Endothelial cell of umbilical vein (primary cell): Measurements from ENCODE around the gene FCRL2. TPM values are rescaled to one million over a fixed set of nuclear protein-coding genes. Genes with fewer than 3 reads are reported as not detected.

Experiments
- BruUV-seq: library from RNA; stranded (reverse); fragments of 400-500 nt; replicated peaks from 2 replicates; lab custom pipeline; 2021; lab: Mats Ljungman, UMichigan
- CTCF ChIA-PET: fragments of 300-600, 350-600 bp; sonication (Branson Sonifier 250); formaldehyde crosslinking; loops from one replicate; lab custom pipeline; 2021; ENCODE audit warnings: antibody characterized with exemption, inconsistent platforms; lab: Charles Lee
- POLR2A ChIA-PET: fragments of 300-600, 350-600 bp; sonication (Branson Sonifier 250); formaldehyde crosslinking; loops from one replicate; lab custom pipeline; 2021; ENCODE audit warnings: antibody characterized with exemption, inconsistent platforms; lab: Charles Lee
- DNase-seq: peaks from one replicate; pipeline ENCODE4 v3.0.0-alpha.2; 2011; ENCODE audit warnings: low read depth, low spot score
- FAIRE-seq: peaks from 2 replicates; lab custom pipeline; 2011; peaks lifted over from hg19 to GRCh38; lab: Jason Lieb, UNC
- H2AFZ ChIP-seq: 2 replicates; pipeline ENCODE4 v1.6.0; 2012; ENCODE audit warnings: low read depth, low read length, control low read depth, inconsistent platforms
- H3K27ac ChIP-seq: 2 replicates; pipeline ENCODE4 v1.5.1; 2011; ENCODE audit warnings: low read depth, mild to moderate bottlenecking, control low read depth, low read length, moderate library complexity; ENCODE audit not compliant: insufficient read depth
- H3K27me3 ChIP-seq, 2 experiments: 2 replicates each; pipeline versions ENCODE4 v1.6.0 to v1.6.1; 2011; ENCODE audit warnings: low read length in 2 of 2, mixed read lengths in 1 of 2; ENCODE audit not compliant: control insufficient read depth in 2 of 2, insufficient read depth in 2 of 2
- H3K36me3 ChIP-seq, 2 experiments: 2 replicates in 1 of 2; 3 replicates in 1 of 2; pipeline ENCODE4 v1.5.1; 2011; ENCODE audit warnings: low read length in 2 of 2, mild to moderate bottlenecking in 1 of 2, moderate library complexity in 1 of 2; ENCODE audit not compliant: control insufficient read depth in 2 of 2, insufficient read depth in 2 of 2; ENCODE audit errors: extremely low read depth in 1 of 2
- H3K4me1 ChIP-seq: 3 replicates; pipeline ENCODE4 v1.5.1; 2011; ENCODE audit warnings: mild to moderate bottlenecking, low read length; ENCODE audit not compliant: control insufficient read depth, insufficient read depth; ENCODE audit errors: extremely low read depth
- H3K4me2 ChIP-seq: 2 replicates; pipeline ENCODE4 v1.6.1; 2011; ENCODE audit warnings: low read length, control low read depth, mixed read lengths; ENCODE audit not compliant: insufficient read depth
- H3K4me3 ChIP-seq, 3 experiments: fragments of 200-600 bp in 1 of 3; sonication (generic), shearing (Covaris generic) in 1 of 3; replicated peaks in 1 of 3; 2 replicates each; pipeline ENCODE4 v1.5.1; 2011 to 2016; ENCODE audit warnings: control low read depth in 3 of 3, low read length in 3 of 3, mild to moderate bottlenecking in 2 of 3, inconsistent platforms in 1 of 3, low read depth in 1 of 3, moderate library complexity in 1 of 3; ENCODE audit not compliant: insufficient read depth in 1 of 3
- H3K79me2 ChIP-seq: 2 replicates; pipeline ENCODE4 v1.6.0; 2012; ENCODE audit warnings: low read length, inconsistent platforms; ENCODE audit not compliant: control insufficient read depth, insufficient read depth
- H3K9ac ChIP-seq: replicated peaks from 2 replicates; pipeline ENCODE3; 2011; ENCODE audit warnings: low read length, control low read depth; ENCODE audit not compliant: insufficient read depth; ENCODE audit errors: extremely low read depth
- H3K9me1 ChIP-seq: replicated peaks from 3 replicates; pipeline ENCODE4 v1.6.0; 2011; ENCODE audit warnings: mild to moderate bottlenecking, low read length; ENCODE audit not compliant: control insufficient read depth, insufficient read depth; ENCODE audit errors: extremely low read depth
- H3K9me3 ChIP-seq: replicated peaks from 2 replicates; pipeline ENCODE4 v1.5.1; 2012; ENCODE audit warnings: low read length, inconsistent platforms; ENCODE audit not compliant: control insufficient read depth, insufficient read depth
- H4K20me1 ChIP-seq: replicated peaks from 2 replicates; pipeline ENCODE3; 2011; ENCODE audit warnings: mild to moderate bottlenecking, low read length; ENCODE audit not compliant: control insufficient read depth, insufficient read depth; ENCODE audit errors: extremely low read depth
- EZH2 ChIP-seq: IDR thresholded peaks from 2 replicates; pipeline ENCODE4 v1.6.1; 2012; ENCODE audit warnings: borderline replicate concordance, low read depth, mild to moderate bottlenecking, moderate library complexity, low read length, inconsistent platforms; ENCODE audit not compliant: severe bottlenecking
- FOS ChIP-seq: IDR thresholded peaks from 2 replicates; pipeline ENCODE4 v1.6.1; 2011; ENCODE audit warnings: mild to moderate bottlenecking, low read length, moderate library complexity, borderline replicate concordance; ENCODE audit not compliant: insufficient read depth
- GATA2 ChIP-seq: IDR thresholded peaks from 2 replicates; pipeline ENCODE4 v1.7.0; 2011; ENCODE audit warnings: low read depth, mild to moderate bottlenecking, moderate library complexity, mixed read lengths, low read length; ENCODE audit not compliant: insufficient read length, insufficient read depth
- JUN ChIP-seq: IDR thresholded peaks from 2 replicates; pipeline ENCODE4 v1.6.1; 2011; ENCODE audit warnings: borderline replicate concordance, low read depth; ENCODE audit not compliant: insufficient read length, insufficient read depth
- MAX ChIP-seq: IDR thresholded peaks from 2 replicates; pipeline ENCODE4 v1.6.1; 2011; ENCODE audit not compliant: insufficient read depth, insufficient read length
- MYC ChIP-seq: IDR thresholded peaks from one replicate; pipeline ENCODE4 v1.6.1; 2011; ENCODE audit warnings: mild to moderate bottlenecking, low read depth, low read length
- POLR2AphosphoS5 ChIP-seq: IDR thresholded peaks from 2 replicates; pipeline ENCODE4 v1.6.1; 2012; ENCODE audit warnings: low read depth, mild to moderate bottlenecking, control low read depth, low read length, moderate library complexity; ENCODE audit not compliant: insufficient read depth
- dilution Hi-C: fragments of 300-500 bp; cut with MboI; formaldehyde crosslinking; loops from one replicate; pipeline ENCODE4 v1.15.0; 2019; ENCODE audit warnings: low sequenced_read_pairs; ENCODE audit not compliant: extremely low pct_ligation_motif_present
- intact Hi-C: fragments of 100-400 bp; cut with micrococcal nuclease; formaldehyde crosslinking; loops from one replicate; pipeline ENCODE4 v1.10.0; 2022
- polyA plus RNA-seq, 4 experiments: library from polyadenylated mRNA; depleted of rRNA in 3 of 4; stranded (reverse) in 3 of 4; unstranded in 1 of 4; fragments of >200 nt; gene quantifications; 2 replicates each; pipeline versions ENCODE4 v1.2.1 to v1.2.3, GENCODE V29; 2011 to 2012; ENCODE audit warnings: missing spikeins in 1 of 4
- total RNA-seq: library from RNA; stranded (reverse); gene quantifications from 2 replicates; pipeline ENCODE4 v1.2.3, GENCODE V29; 2021

Gene FCRL2
- total and polyA plus RNA-seq, 2 donors (not counting 3 experiments of a cell fraction or from before 2014, with no cell fraction given): not detected

- Histone ChIP-seq H4K20me1 (no peaks in the 10 kb centered on the region), H3K4me3 (no peak overlapping the region), H3K9me3 (no peaks in the 10 kb centered on the region), H3K27ac (no peak overlapping the region), H3K4me2 (no peak overlapping the region), H2AFZ (no peak overlapping the region), H3K27me3 (no peaks in the 10 kb centered on the region), H3K9me1 (no peaks in the 10 kb centered on the region), H3K4me1 (no peaks in the 10 kb centered on the region), H3K79me2 (no peaks in the 10 kb centered on the region), H3K36me3 (no peaks in the 10 kb centered on the region), H3K9ac (no peak overlapping the region)
- CTCF ChIA-PET: no interaction called here
- FAIRE-seq (no peak), DNase-seq (no peak)
- BruUV-seq: no TSS peak
- intact Hi-C loops: no loop called here
- POLR2A ChIA-PET: no interaction called here
- dilution Hi-C loops: no loop called here
- TF ChIP-seq MAX (no peak), EZH2 (no peak), MYC (no peak), FOS (no peak), JUN (no peak), POLR2AphosphoS5 (no peak)
These were observed 74.6 kb downstream of the FCRL2 start for GRCh38 chr1:157702308-157702825.

- Histone ChIP-seq H3K4me3 (no peak within 1 kb of the TSS), H3K9me3 (no peaks in the 10 kb centered on the region), H3K9ac (no peak within 1 kb of the TSS), H3K4me1 (no peaks in the 10 kb centered on the region), H3K79me2 (no peaks in the 10 kb centered on the region), H3K27me3 (no peaks in the 10 kb centered on the region), H3K4me2 (no peak within 1 kb of the TSS), H2AFZ (no peak within 1 kb of the TSS), H3K36me3 (no peaks in the 10 kb centered on the region), H3K27ac (no peak within 1 kb of the TSS), H3K9me1 (no peaks in the 10 kb centered on the region), H4K20me1 (no peaks in the 10 kb centered on the region)
- CTCF ChIA-PET: no interaction called here
- POLR2A ChIA-PET: no interaction called here
- dilution Hi-C loops (no loop called here), intact Hi-C loops (no loop called here)
- DNase-seq (no peak), FAIRE-seq (no peak)
- TF ChIP-seq MAX (no peak), GATA2 (no peak)
- no TSS peak for BruUV-seq
These were observed 76.2 kb downstream of the FCRL2 start, which contains the start of gene FCRL3 for GRCh38 chr1:157700732-157701131. TSS of gene FCRL3 (minus strand) at chr1:157700769. CDS start at chr1:157700489, 280 bp downstream.
